ENCODE data around the gene SLC24A4.

The SLC24A4 gene

DNA sequence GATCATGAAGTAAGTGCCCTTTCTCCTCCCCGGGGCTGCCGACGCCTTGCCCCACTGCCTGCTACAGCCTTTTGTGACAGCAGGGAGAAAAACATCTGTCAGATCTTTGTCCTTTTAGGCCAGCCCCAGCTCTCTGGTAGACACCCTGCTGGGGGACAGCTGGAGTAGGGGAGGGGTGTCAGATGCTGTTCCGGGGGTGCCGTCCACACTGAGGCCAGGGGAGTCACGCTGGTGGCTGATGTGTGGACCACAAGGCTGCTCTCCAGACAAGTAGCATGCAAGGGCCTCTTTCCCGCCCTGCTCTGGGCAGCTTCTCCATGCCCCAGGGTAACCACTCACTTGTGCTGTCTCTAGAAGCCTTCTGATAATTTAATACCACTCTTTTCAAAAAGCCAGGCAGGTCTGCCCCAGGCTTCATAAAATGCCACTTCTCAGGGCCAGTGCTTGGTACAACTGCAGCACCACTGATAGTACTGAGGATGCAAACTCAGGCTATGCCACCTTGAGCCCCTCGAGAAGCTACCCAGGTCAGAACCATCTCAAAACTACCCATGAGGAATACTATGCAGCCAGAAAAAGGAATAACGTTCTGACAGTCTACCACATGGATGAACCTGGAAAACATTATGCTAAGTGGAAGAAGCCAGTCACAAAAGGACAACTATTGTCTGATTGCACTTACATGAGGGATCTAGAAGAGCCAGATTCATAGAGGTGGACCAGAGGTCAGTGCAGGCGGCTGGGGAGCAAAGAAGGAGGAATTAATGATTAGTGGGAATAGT is 124.6 kb downstream of the SLC24A4 start:
- in situ Hi-C loops (cut with MboI; ENCODE audit: low pct_unique_long_range_greater_than_20kb, low sequenced_read_pairs, unreplicated experiment): no loop called here
- TF ChIP-seq, protein P1, sequence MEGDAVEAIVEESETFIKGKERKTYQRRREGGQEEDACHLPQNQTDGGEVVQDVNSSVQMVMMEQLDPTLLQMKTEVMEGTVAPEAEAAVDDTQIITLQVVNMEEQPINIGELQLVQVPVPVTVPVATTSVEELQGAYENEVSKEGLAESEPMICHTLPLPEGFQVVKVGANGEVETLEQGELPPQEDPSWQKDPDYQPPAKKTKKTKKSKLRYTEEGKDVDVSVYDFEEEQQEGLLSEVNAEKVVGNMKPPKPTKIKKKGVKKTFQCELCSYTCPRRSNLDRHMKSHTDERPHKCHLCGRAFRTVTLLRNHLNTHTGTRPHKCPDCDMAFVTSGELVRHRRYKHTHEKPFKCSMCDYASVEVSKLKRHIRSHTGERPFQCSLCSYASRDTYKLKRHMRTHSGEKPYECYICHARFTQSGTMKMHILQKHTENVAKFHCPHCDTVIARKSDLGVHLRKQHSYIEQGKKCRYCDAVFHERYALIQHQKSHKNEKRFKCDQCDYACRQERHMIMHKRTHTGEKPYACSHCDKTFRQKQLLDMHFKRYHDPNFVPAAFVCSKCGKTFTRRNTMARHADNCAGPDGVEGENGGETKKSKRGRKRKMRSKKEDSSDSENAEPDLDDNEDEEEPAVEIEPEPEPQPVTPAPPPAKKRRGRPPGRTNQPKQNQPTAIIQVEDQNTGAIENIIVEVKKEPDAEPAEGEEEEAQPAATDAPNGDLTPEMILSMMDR (IDR thresholded peaks at IDR 0.05; ENCODE audit: extremely low read depth, insufficient read depth, missing control alignments): no peak
- no peak for DNase-seq (ENCODE audit: low spot score)

DNA sequence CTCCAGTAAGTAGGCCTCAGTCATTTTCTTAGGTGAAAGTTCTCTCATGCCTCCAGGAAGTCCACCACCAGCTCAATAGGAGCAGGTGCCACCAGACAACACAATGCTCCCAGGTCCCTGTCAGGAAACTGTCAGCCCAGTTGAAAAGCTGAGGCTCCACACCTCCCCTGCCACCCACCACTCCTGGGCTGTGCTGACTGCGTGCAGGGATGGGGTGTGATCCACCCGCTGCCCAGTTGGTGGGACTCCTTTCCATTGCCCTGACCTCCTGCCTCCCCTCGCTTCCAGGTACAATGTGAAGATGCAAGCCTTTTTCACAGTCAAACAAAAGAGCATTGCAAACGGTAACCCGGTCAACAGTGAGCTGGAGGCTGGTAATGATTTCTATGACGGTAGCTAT is 125.8 kb downstream of the SLC24A4 start:
- in situ Hi-C loops (cut with MboI; ENCODE audit: low pct_unique_long_range_greater_than_20kb, low sequenced_read_pairs, unreplicated experiment): no loop called here
- DNase-seq (ENCODE audit: low spot score): no peak
- TF ChIP-seq, protein P1 (IDR thresholded peaks at IDR 0.05; ENCODE audit: extremely low read depth, insufficient read depth, missing control alignments): no peak

DNA sequence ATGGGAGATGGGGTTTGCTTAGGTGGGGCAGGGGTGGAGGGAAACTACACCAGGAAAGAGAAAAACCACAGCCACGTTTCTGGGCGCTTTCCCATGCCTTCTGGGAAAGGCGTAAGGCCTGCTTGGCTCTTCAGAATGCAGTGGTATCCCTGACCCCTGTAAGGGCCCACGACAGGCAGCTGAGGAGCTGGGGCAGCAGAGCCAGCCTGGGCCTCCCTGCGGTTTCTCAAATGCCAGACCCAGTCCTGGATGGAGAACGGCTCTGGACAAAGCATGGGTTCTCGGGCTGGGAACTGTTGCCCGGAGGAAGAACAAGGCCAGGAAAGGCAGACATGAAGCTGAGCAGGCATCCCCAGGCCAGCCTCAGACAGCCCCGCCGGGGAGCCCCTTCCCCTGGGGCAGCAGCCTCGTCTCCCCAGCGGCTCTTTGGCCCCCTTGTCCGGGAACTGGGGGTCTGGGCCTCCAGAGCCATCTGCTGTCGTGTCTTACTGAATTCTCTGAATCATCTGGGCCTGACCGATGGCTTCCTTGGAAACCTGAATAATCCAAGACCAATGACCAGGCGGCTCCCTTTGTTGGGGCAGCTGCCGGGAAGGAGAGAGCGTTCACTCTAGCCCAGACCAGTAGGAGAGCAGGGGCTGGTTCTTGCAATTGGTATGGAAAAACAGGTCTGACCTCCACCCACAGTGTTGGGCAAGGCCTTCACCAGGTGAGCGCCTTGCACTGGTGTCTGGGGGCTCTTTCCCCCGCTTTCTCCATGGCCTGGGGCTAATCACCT is 126.6 kb downstream of the SLC24A4 start:
- in situ Hi-C loops (cut with MboI; ENCODE audit: low pct_unique_long_range_greater_than_20kb, low sequenced_read_pairs, unreplicated experiment): no loop called here
- TF ChIP-seq, protein P1 (IDR thresholded peaks at IDR 0.05; ENCODE audit: extremely low read depth, insufficient read depth, missing control alignments): no peak
- DNase-seq (ENCODE audit: low spot score): no peak

DNA sequence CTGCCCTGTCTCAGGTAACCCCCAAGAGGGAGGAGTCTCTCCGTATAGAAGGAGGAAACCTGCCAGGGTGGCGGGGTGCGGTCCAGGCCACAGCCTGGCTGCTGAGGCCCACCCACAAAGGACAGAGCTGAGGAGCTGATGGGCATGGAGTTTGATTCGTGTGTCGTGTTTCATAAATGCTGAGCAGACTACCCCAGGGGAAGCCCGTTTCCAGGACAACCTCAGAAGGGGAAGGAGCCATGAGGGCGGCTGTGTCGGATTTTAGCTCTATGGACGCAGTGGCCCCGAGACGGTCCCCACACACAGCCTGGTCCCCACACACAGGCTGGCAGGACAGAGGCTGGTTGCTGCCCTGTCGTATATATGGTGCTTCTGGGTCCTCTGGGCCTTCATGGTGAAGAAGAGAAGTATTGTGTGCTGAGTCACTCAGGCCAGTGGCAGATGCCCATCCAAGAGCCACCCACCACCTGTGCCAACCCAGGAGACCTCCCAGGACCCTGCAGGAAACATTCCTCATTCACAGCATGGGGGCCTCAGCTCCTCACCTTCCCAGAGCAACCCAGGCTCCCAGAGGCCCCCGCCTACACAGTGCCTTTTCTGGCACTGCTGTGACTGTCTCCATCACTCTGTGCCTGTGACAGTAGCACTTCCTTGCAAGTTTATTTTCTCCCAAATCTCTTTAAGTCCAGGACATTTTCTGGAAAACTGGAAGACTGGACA is 127.5 kb downstream of the SLC24A4 start:
- TF ChIP-seq, protein P1 (IDR thresholded peaks at IDR 0.05; ENCODE audit: extremely low read depth, insufficient read depth, missing control alignments): no peak
- in situ Hi-C loops (cut with MboI; ENCODE audit: low pct_unique_long_range_greater_than_20kb, low sequenced_read_pairs, unreplicated experiment): no loop called here
- no peak for DNase-seq (ENCODE audit: low spot score)

DNA sequence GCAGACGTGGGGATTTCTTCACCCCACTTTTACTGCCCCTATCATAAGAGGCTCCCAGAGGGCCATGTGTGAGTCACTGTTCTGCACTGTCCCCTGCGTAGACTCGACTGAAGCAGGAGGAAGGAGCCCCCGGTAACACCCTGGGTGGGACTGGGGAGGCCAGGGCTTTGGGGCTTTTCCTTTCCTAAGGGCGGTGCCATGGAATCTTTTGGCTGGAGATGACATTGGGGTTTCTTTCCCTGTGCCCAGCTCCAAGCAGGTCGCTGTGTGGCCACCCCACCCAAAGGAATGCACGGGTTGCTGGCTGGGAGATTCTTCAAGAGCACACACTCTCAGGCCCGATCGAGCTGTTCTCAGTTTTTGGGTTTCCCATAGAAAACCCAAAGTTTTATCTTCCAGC is 128.3 kb downstream of the SLC24A4 start:
- TF ChIP-seq, protein P1 (IDR thresholded peaks at IDR 0.05; ENCODE audit: extremely low read depth, insufficient read depth, missing control alignments): no peak
- no peak for DNase-seq (ENCODE audit: low spot score)
- in situ Hi-C loops (cut with MboI; ENCODE audit: low pct_unique_long_range_greater_than_20kb, low sequenced_read_pairs, unreplicated experiment): no loop called here

DNA sequence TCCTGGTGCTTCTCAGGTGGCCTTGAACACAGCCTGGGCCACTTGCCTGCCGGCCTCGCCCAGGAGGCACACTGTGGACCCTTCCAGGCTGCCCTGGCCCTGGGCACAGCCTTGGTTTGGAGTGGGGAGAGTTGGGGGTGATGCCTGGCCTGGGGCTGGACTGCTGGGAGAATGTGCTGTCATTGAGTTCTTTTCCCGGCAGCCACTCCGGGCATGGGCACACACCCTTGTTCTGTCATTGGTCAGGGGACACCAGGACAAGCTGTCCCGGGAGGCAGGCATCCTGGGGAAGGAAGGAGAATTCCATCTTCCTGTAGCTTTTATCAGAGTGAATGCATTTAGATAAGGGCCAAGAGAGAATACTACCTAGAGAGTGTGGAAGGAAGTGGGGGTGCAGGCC is 128.8 kb downstream of the SLC24A4 start:
- in situ Hi-C loops (cut with MboI; ENCODE audit: low pct_unique_long_range_greater_than_20kb, low sequenced_read_pairs, unreplicated experiment): no loop called here
- TF ChIP-seq, protein P1 (IDR thresholded peaks at IDR 0.05; ENCODE audit: extremely low read depth, insufficient read depth, missing control alignments): no peak
- no peak for DNase-seq (ENCODE audit: low spot score)
